GM12801 (cell line): ENCODE data around the gene PELI2.

Source experiments
- CTCF ChIP-seq: IDR thresholded peaks from one replicate; pipeline ENCODE4 v1.5.1; 2011; ENCODE audit warnings: control low read depth; ENCODE audit not compliant: insufficient read length; ENCODE audit errors: extremely low read depth

Gene PELI2

GRCh38 chr14:56216626-56217379, 98.6 kb downstream of the PELI2 start:
- TF ChIP-seq CTCF = no peak

- TF ChIP-seq CTCF = no peak
Measured at GRCh38 chr14:56217380-56218045, 99.3 kb downstream of the PELI2 start.

GRCh38 chr14:56219666-56220413, 101.6 kb downstream of the PELI2 start:
- no peak for TF ChIP-seq CTCF

GRCh38 chr14:56221382-56222128, 103.3 kb downstream of the PELI2 start:
- TF ChIP-seq CTCF = no peak

- TF ChIP-seq CTCF = no peak
Measured at GRCh38 chr14:56224229-56224628, 106.0 kb downstream of the PELI2 start.

GRCh38 chr14:56224691-56225681, 106.8 kb downstream of the PELI2 start:
- TF ChIP-seq CTCF = no peak
